Activated naive CD4-positive, alpha-beta T cell treated with anti-CD3 and anti-CD28 coated beads for 36 hours (primary cell): Measurements from ENCODE around the gene SCLT1. TPM values are rescaled to one million over a fixed set of nuclear protein-coding genes. Genes with fewer than 3 reads are reported as not detected.
A peak's percentile ranks its signal among the peaks of the same experiment; 100 is the strongest.
"Not testable (repeated sequence)": the region's sequence is repeated elsewhere in the genome, so short reads cannot be mapped to it uniquely, and the experiment has no call there.

ENCODE experiments used
- CTCF ChIA-PET: fragments of 350-600 bp; sonication (Branson Sonifier 250); formaldehyde crosslinking; loops from one replicate; lab custom pipeline; 2021; ENCODE audit warnings: antibody characterized with exemption; lab: Charles Lee
- DNase-seq: peaks from one replicate; pipeline ENCODE4 v3.0.0-alpha.2; 2020
- H3K27ac Mint-ChIP-seq: one replicate; pipeline ENCODE4 v1.8.0; 2021; ENCODE audit warnings: mild to moderate bottlenecking, mixed read lengths
- H3K27me3 Mint-ChIP-seq: one replicate; pipeline ENCODE4 v1.8.0; 2021; ENCODE audit warnings: low read depth, mixed read lengths
- H3K36me3 Mint-ChIP-seq: one replicate; pipeline ENCODE4 v1.8.0; 2021; ENCODE audit warnings: low read depth, mixed read lengths
- H3K4me1 Mint-ChIP-seq: one replicate; pipeline ENCODE4 v1.8.0; 2021; ENCODE audit warnings: low read depth, mixed read lengths
- H3K4me3 Mint-ChIP-seq: one replicate; pipeline ENCODE4 v1.8.0; 2021; ENCODE audit warnings: mild to moderate bottlenecking, moderate library complexity, mixed read lengths
- H3K9me3 Mint-ChIP-seq: one replicate; pipeline ENCODE4 v1.8.0; 2021; ENCODE audit warnings: mixed read lengths
- intact Hi-C: fragments of 100-400 bp; cut with micrococcal nuclease; formaldehyde crosslinking; loops from one replicate; pipeline ENCODE4 v1.15.1; 2023
- total RNA-seq, 2 experiments: library from RNA; stranded (reverse); gene quantifications; one replicate each; pipeline ENCODE4 v1.2.3, GENCODE V29; 2021

The SCLT1 gene
- 10 to 100 TPM; 20.3 to 21.1 TPM for total RNA-seq

GRCh38 chr4:129093191-129093920 lies at the start of gene SCLT1:
Gene SCLT1, minus strand, starts transcription at chr4:129093539. Its CDS starts 436 bp downstream, at chr4:129093103.
- Mint-ChIP-seq H3K27ac (no peak within 1 kb of the TSS), H3K36me3 (peaks cover 2% of the 10 kb centered on the region), H3K4me1 (peaks cover 31% of the 10 kb centered on the region), H3K4me3 (peak within 1 kb of the TSS; percentile 55), H3K27me3 (no peaks in the 10 kb centered on the region), H3K9me3 (no peaks in the 10 kb centered on the region)
- CTCF ChIA-PET: no interaction called here
- intact Hi-C loops: loop anchor here (1.0 to 10.0 kb wide), 10 partner anchors 47 to 1213 kb away; partner anchors contain the start of genes ABHD18, LARP1B, MFSD8 and PLK4
- DNase-seq: peak; percentile 98

- Mint-ChIP-seq H3K36me3 (no peaks in the 10 kb centered on the region), H3K4me1 (no peaks in the 10 kb centered on the region), H3K4me3 (no peak overlapping the region), H3K27ac (no peak overlapping the region), H3K27me3 (no peaks in the 10 kb centered on the region), H3K9me3 (no peaks in the 10 kb centered on the region)
- CTCF ChIA-PET: interaction anchor here (0.7 kb wide), 1 partner anchor 31 kb away, joined by 3 read pairs; no protein-coding TSS in a partner anchor
- no peak for DNase-seq
- intact Hi-C loops: no loop called here
Observed at GRCh38 chr4:129140521-129140920, 47.2 kb upstream of the SCLT1 start.

- intact Hi-C loops: no loop called here
- Mint-ChIP-seq H3K4me3 (no peak overlapping the region), H3K36me3 (no peaks in the 10 kb centered on the region), H3K4me1 (no peaks in the 10 kb centered on the region), H3K27ac (no peak overlapping the region), H3K27me3 (peaks cover 6% of the 10 kb centered on the region), H3K9me3 (no peaks in the 10 kb centered on the region)
- CTCF ChIA-PET: no interaction called here
- no peak for DNase-seq
Observed at GRCh38 chr4:129138810-129139496, 45.6 kb upstream of the SCLT1 start.

GRCh38 chr4:129136433-129136832 lies 43.1 kb upstream of the SCLT1 start:
- no peak overlapping the region for H3K27ac Mint-ChIP-seq
- no peaks in the 10 kb centered on the region for H3K36me3 Mint-ChIP-seq
- no peak overlapping the region for H3K4me3 Mint-ChIP-seq
- peaks cover 6% of the 10 kb centered on the region for H3K27me3 Mint-ChIP-seq
- no peaks in the 10 kb centered on the region for H3K4me1 Mint-ChIP-seq
- H3K9me3 Mint-ChIP-seq: peaks cover 4% of the 10 kb centered on the region
- no peak for DNase-seq
- CTCF ChIA-PET: no interaction called here
- intact Hi-C loops: no loop called here

- H3K27me3 Mint-ChIP-seq: peaks cover 6% of the 10 kb centered on the region
- no peaks in the 10 kb centered on the region for H3K36me3 Mint-ChIP-seq
- H3K4me3 Mint-ChIP-seq: no peak overlapping the region
- no peak overlapping the region for H3K27ac Mint-ChIP-seq
- H3K9me3 Mint-ChIP-seq: peaks cover 6% of the 10 kb centered on the region
- no peak for DNase-seq
- no peaks in the 10 kb centered on the region for H3K4me1 Mint-ChIP-seq
- intact Hi-C loops: no loop called here
- CTCF ChIA-PET: no interaction called here
Observed at GRCh38 chr4:129131343-129131742, 38.0 kb upstream of the SCLT1 start.

GRCh38 chr4:129129143-129129542 lies 35.8 kb upstream of the SCLT1 start:
- DNase-seq: no peak
- Mint-ChIP-seq H3K27ac (no peak overlapping the region), H3K9me3 (peaks cover 9% of the 10 kb centered on the region), H3K4me1 (no peaks in the 10 kb centered on the region), H3K36me3 (no peaks in the 10 kb centered on the region), H3K4me3 (no peak overlapping the region), H3K27me3 (no peaks in the 10 kb centered on the region)
- intact Hi-C loops: no loop called here
- CTCF ChIA-PET: no interaction called here

- H3K9me3 Mint-ChIP-seq, intact Hi-C loops, H3K4me1 Mint-ChIP-seq, CTCF ChIA-PET, H3K36me3 Mint-ChIP-seq, H3K27ac Mint-ChIP-seq, H3K27me3 Mint-ChIP-seq, DNase-seq, H3K4me3 Mint-ChIP-seq: not testable (repeated sequence)
Observed at GRCh38 chr4:129126614-129127013, 33.3 kb upstream of the SCLT1 start.

GRCh38 chr4:129117705-129118104 lies 24.4 kb upstream of the SCLT1 start:
- intact Hi-C loops: no loop called here
- H3K36me3 Mint-ChIP-seq: no peaks in the 10 kb centered on the region
- no peak overlapping the region for H3K4me3 Mint-ChIP-seq
- no peaks in the 10 kb centered on the region for H3K4me1 Mint-ChIP-seq
- H3K27ac Mint-ChIP-seq: no peak overlapping the region
- peaks cover 3% of the 10 kb centered on the region for H3K27me3 Mint-ChIP-seq
- DNase-seq: no peak
- CTCF ChIA-PET: no interaction called here
- H3K9me3 Mint-ChIP-seq: no peaks in the 10 kb centered on the region

GRCh38 chr4:129113919-129114318 lies 20.6 kb upstream of the SCLT1 start:
- H3K9me3 Mint-ChIP-seq: no peaks in the 10 kb centered on the region
- H3K27ac Mint-ChIP-seq: no peak overlapping the region
- CTCF ChIA-PET: no interaction called here
- intact Hi-C loops: no loop called here
- H3K4me3 Mint-ChIP-seq: no peak overlapping the region
- peaks cover 3% of the 10 kb centered on the region for H3K27me3 Mint-ChIP-seq
- H3K4me1 Mint-ChIP-seq: no peaks in the 10 kb centered on the region
- no peaks in the 10 kb centered on the region for H3K36me3 Mint-ChIP-seq
- no peak for DNase-seq

- CTCF ChIA-PET: no interaction called here
- Mint-ChIP-seq H3K4me3 (no peak overlapping the region), H3K9me3 (no peaks in the 10 kb centered on the region), H3K27ac (no peak overlapping the region), H3K27me3 (peaks cover 3% of the 10 kb centered on the region), H3K4me1 (no peaks in the 10 kb centered on the region), H3K36me3 (no peaks in the 10 kb centered on the region)
- DNase-seq: no peak
- intact Hi-C loops: no loop called here
Observed at GRCh38 chr4:129113434-129113833, 20.1 kb upstream of the SCLT1 start.

GRCh38 chr4:129111919-129112318 lies 18.6 kb upstream of the SCLT1 start:
- Mint-ChIP-seq H3K36me3 (no peaks in the 10 kb centered on the region), H3K27ac (no peak overlapping the region), H3K9me3 (no peaks in the 10 kb centered on the region), H3K27me3 (no peaks in the 10 kb centered on the region), H3K4me3 (no peak overlapping the region), H3K4me1 (no peaks in the 10 kb centered on the region)
- intact Hi-C loops: no loop called here
- DNase-seq: no peak
- CTCF ChIA-PET: no interaction called here

- Mint-ChIP-seq H3K27ac (no peak overlapping the region), H3K4me3 (no peak overlapping the region), H3K9me3 (no peaks in the 10 kb centered on the region), H3K4me1 (no peaks in the 10 kb centered on the region), H3K36me3 (no peaks in the 10 kb centered on the region), H3K27me3 (no peaks in the 10 kb centered on the region)
- CTCF ChIA-PET: no interaction called here
- no peak for DNase-seq
- intact Hi-C loops: no loop called here
Observed at GRCh38 chr4:129110931-129111330, 17.6 kb upstream of the SCLT1 start.
